ENCODE measurements around the gene CST5. TPM values are rescaled to one million over a fixed set of nuclear protein-coding genes. Genes with fewer than 3 reads are reported as not detected.

The CST5 gene
- total and polyA plus RNA-seq, 10 of the 15 experiments (the other 5 are each of a cell fraction or from before 2014, with no cell fraction given): not detected

DNA sequence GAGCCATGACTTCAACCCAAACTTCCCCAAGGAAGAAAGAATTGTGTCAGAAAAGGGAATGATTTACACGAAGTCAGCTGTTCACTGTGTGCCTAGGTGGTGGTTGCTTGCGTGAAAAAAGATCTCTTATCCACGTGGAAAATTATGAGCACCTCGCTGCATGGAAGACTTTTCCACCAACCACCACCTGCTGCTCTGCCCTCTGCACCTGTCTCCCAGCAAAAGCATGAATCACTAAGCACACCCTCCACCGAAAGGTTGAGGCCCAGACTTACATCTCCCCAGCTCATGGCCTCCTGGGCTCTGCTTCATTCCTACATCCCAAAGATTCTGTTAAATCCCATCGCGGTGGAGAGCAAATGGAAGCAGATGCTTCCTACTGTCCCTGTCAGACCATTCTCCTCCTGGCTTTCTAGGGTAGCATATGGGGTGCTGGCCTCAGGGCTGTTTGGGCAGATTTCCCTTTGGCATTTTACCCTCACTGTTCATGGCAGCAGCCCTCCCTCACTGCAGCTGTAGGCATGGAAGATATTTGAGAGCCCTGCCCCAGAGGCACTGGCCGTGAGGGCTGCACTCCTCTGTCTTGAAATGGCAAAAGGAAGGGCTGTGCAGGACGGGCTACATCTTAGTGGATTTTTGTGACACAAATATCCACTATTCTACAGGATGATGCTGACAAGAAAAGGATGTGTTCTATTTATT is 37.6 kb upstream of the CST5 start:
- 22% methylated on average over 9 of the region's 9 CpGs for WGBS (ENCODE audit: insufficient coverage, insufficient replicate concordance, low lambda C conversion rate, missing lambda C conversion rate)
- Histone ChIP-seq H3K9me3 (replicated peaks; ENCODE audit: control insufficient read depth, insufficient read depth, low read length) (no peaks in the 10 kb centered on the region), H2AFZ (ENCODE audit: control insufficient read depth, low read depth, low read length) (no peak overlapping the region), H4K20me1 (ENCODE audit: control insufficient read depth, insufficient read depth) (no peaks in the 10 kb centered on the region), H3K9ac (ENCODE audit: control insufficient read depth, insufficient read depth, low read length) (no peak overlapping the region), H3K27ac (ENCODE audit: control insufficient read depth, insufficient read depth) (no peak overlapping the region), H3K79me2 (ENCODE audit: control insufficient read depth, insufficient read depth, low read length) (no peaks in the 10 kb centered on the region), H3K27me3 (replicated peaks in 1 of 2; ENCODE audit: control insufficient read depth in 2 of 2, insufficient read depth in 2 of 2, low read length in 1 of 2) (no peaks in the 10 kb centered on the region; a peak in 2 of 4 replicates), H3K4me2 (ENCODE audit: control insufficient read depth, insufficient read depth) (no peak overlapping the region), H3K36me3 (ENCODE audit: control insufficient read depth in 2 of 2, insufficient read depth in 2 of 2, low read length in 1 of 2) (no peaks in the 10 kb centered on the region), H3K4me1 (ENCODE audit: control insufficient read depth, insufficient read depth, low read length) (no peaks in the 10 kb centered on the region), H3K4me3 (no peak overlapping the region)
- intact Hi-C loops (cut with micrococcal nuclease; ENCODE audit: unreplicated experiment): no loop called here
- ChIA-PET RAD21 (ENCODE audit: unreplicated experiment) (no interaction called here), CTCF (no interaction called here), POLR2A (no interaction called here), SMC1A (ENCODE audit: uncharacterized antibody, unreplicated experiment) (no interaction called here)
- no peak for FAIRE-seq
- BruUV-seq (replicated peaks): no TSS peak
- DNase-seq (ENCODE audit: low read depth, low spot score): no peak
- ATAC-seq: no peak
- in situ Hi-C loops (cut with MboI): no loop called here
- TF ChIP-seq SREBF1 (IDR thresholded peaks at IDR 0.05; ENCODE audit: low read length) (no peak), ZZZ3 (IDR thresholded peaks at IDR 0.05; ENCODE audit: control insufficient read depth, insufficient read length, low read depth) (no peak), EP300 (IDR thresholded peaks at IDR 0.05; ENCODE audit: borderline replicate concordance in 1 of 2, control insufficient read depth in 1 of 2, low read depth in 2 of 2, low read length in 2 of 2) (no peak), ASH2L (IDR thresholded peaks at IDR 0.05; ENCODE audit: borderline replicate concordance, low read depth) (no peak), CHD4 (IDR thresholded peaks at IDR 0.05) (no peak), NBN (IDR thresholded peaks at IDR 0.05) (no peak), ZNF622 (IDR thresholded peaks at IDR 0.05) (no peak), MXI1 (IDR thresholded peaks at IDR 0.05; ENCODE audit: low read depth, low read length) (no peak), ZNF274 (IDR thresholded peaks at IDR 0.05; ENCODE audit: insufficient read depth, insufficient read length) (no peak), RELA (IDR thresholded peaks at IDR 0.05; ENCODE audit: borderline replicate concordance, partially characterized antibody) (no peak), TCF3 (IDR thresholded peaks at IDR 0.05; ENCODE audit: borderline replicate concordance, insufficient read depth, low read depth, low read length) (no peak), YY1 (IDR thresholded peaks at IDR 0.05; ENCODE audit: low read depth, low read length) (no peak)
- TF ChIP-seq, protein P1, sequence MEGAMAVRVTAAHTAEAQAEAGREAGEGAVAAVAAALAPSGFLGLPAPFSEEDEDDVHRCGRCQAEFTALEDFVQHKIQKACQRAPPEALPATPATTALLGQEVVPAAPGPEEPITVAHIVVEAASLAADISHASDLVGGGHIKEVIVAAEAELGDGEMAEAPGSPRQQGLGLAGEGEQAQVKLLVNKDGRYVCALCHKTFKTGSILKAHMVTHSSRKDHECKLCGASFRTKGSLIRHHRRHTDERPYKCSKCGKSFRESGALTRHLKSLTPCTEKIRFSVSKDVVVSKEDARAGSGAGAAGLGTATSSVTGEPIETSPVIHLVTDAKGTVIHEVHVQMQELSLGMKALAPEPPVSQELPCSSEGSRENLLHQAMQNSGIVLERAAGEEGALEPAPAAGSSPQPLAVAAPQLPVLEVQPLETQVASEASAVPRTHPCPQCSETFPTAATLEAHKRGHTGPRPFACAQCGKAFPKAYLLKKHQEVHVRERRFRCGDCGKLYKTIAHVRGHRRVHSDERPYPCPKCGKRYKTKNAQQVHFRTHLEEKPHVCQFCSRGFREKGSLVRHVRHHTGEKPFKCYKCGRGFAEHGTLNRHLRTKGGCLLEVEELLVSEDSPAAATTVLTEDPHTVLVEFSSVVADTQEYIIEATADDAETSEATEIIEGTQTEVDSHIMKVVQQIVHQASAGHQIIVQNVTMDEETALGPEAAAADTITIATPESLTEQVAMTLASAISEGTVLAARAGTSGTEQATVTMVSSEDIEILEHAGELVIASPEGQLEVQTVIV (IDR thresholded peaks at IDR 0.05; ENCODE audit: borderline replicate concordance, partially characterized antibody): no peak
- TF ChIP-seq, protein P2, sequence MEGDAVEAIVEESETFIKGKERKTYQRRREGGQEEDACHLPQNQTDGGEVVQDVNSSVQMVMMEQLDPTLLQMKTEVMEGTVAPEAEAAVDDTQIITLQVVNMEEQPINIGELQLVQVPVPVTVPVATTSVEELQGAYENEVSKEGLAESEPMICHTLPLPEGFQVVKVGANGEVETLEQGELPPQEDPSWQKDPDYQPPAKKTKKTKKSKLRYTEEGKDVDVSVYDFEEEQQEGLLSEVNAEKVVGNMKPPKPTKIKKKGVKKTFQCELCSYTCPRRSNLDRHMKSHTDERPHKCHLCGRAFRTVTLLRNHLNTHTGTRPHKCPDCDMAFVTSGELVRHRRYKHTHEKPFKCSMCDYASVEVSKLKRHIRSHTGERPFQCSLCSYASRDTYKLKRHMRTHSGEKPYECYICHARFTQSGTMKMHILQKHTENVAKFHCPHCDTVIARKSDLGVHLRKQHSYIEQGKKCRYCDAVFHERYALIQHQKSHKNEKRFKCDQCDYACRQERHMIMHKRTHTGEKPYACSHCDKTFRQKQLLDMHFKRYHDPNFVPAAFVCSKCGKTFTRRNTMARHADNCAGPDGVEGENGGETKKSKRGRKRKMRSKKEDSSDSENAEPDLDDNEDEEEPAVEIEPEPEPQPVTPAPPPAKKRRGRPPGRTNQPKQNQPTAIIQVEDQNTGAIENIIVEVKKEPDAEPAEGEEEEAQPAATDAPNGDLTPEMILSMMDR (IDR thresholded peaks at IDR 0.05 in 2 of 3, conservative IDR thresholded peaks at IDR 0.05 in 1 of 3; ENCODE audit: control insufficient read depth in 2 of 3, extremely low read depth in 1 of 3, insufficient read depth in 1 of 3, low read depth in 3 of 3, low read length in 3 of 3): no peak
- TF ChIP-seq, protein P3, sequence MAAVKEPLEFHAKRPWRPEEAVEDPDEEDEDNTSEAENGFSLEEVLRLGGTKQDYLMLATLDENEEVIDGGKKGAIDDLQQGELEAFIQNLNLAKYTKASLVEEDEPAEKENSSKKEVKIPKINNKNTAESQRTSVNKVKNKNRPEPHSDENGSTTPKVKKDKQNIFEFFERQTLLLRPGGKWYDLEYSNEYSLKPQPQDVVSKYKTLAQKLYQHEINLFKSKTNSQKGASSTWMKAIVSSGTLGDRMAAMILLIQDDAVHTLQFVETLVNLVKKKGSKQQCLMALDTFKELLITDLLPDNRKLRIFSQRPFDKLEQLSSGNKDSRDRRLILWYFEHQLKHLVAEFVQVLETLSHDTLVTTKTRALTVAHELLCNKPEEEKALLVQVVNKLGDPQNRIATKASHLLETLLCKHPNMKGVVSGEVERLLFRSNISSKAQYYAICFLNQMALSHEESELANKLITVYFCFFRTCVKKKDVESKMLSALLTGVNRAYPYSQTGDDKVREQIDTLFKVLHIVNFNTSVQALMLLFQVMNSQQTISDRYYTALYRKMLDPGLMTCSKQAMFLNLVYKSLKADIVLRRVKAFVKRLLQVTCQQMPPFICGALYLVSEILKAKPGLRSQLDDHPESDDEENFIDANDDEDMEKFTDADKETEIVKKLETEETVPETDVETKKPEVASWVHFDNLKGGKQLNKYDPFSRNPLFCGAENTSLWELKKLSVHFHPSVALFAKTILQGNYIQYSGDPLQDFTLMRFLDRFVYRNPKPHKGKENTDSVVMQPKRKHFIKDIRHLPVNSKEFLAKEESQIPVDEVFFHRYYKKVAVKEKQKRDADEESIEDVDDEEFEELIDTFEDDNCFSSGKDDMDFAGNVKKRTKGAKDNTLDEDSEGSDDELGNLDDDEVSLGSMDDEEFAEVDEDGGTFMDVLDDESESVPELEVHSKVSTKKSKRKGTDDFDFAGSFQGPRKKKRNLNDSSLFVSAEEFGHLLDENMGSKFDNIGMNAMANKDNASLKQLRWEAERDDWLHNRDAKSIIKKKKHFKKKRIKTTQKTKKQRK (IDR thresholded peaks at IDR 0.05; ENCODE audit: low read depth, low read length): no peak
- TF ChIP-seq, protein P4, sequence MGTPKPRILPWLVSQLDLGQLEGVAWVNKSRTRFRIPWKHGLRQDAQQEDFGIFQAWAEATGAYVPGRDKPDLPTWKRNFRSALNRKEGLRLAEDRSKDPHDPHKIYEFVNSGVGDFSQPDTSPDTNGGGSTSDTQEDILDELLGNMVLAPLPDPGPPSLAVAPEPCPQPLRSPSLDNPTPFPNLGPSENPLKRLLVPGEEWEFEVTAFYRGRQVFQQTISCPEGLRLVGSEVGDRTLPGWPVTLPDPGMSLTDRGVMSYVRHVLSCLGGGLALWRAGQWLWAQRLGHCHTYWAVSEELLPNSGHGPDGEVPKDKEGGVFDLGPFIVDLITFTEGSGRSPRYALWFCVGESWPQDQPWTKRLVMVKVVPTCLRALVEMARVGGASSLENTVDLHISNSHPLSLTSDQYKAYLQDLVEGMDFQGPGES (IDR thresholded peaks at IDR 0.05): no peak
